IPS-NIHi7 (cell line): ENCODE measurements around the gene TMEM259.

Experiments used
- DNase-seq: peaks from one replicate; pipeline ENCODE4 v3.0.0; 2012; ENCODE audit warnings: mixed read lengths; ENCODE audit errors: extremely low spot score

Gene TMEM259

DNA sequence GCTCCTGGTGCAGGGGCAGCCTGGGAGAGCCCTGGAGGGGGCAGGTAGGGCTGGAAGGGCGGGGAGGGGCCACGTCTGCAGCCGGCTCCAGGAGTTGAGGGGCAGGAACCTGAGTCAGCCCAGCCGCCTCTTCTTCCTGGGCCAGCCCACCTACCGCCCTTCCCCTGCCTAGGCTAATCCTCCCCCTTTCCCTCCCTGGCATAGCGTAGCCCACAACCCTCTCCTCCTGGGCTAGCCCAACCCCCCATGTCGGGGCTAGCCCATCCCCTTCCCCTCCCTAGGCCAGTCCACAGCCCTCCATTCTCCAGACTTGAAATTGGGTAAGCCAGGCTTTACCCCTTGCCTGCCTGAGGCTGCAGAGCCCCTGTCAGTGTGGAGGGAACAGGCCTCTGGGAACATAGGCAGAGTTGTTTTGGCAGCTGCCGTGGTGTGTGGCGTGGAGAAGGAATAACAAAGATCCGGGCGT lies 57.4 kb downstream of the TMEM259 start:
- DNase-seq, result no peak

DNA sequence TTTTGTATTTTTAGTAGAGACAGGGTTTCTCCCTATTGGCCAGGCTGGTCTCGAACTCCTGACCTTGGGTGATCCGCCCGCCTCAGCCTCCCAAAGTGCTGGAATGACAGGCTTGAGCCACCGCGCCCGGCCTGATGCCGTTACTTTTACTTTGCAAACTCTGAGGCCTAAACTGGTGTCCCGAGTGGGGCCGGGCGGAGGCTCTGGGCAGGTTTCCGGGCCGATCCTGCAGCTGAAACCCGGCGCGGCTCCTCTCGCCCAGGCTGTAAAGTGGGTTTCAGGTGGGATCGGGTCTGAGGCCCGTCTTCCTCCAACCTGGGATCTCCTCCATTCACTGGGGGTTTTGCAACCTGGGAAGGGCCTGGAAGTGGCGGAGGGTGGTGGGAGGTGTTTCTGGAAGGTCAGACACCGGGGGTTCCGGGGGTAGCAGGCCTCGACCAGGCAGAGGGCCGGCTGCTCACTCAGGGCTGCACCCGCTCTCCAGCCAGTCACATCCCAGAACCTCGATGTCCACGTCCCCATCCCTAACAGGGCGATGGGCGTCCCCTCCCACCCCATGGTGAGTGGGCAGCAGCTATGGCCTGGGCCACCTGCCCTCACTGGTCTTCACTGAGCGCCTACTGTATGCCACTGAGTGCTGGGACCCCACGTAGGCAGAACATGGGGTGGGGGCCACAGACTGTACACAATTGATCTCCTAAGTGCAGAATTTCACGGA lies 58.1 kb downstream of the TMEM259 start:
- no peak for DNase-seq

DNA sequence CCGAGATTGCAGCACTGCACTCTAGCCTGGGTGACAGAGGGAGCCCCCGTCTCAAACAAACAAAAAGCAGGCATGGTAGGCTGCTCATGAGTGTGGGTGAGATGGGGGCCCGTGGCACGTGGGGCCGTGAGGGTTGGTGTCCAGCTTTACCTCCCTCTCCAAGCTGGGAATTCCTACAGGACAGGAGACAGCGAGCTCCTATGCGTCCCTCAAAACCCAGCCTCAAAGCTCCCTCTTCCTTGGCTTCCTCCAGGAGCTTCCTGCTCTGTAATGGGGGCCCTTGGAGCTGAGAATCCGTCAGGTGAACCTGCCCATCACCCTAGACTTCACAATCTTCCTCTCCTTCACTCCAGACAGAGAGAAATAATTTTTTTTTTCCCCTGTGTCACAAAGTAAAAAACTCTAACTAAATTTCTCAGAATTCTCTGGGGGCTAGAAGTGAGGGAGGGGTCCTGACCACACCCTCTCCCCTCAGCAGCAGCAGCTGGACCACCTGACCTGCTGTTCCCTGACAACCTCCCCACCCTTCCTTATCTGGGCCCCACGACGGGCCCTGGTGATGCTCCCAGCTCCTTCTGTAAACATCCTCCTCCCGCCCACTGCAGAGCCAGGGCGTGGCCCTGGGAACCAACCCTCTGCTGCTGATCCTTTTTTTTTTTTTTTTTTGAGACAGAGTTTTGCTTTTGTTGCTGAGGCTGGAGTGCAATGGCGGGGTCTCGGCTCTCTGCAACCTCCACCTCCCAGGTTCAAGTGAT lies 58.9 kb downstream of the TMEM259 start:
- DNase-seq, result no peak

DNA sequence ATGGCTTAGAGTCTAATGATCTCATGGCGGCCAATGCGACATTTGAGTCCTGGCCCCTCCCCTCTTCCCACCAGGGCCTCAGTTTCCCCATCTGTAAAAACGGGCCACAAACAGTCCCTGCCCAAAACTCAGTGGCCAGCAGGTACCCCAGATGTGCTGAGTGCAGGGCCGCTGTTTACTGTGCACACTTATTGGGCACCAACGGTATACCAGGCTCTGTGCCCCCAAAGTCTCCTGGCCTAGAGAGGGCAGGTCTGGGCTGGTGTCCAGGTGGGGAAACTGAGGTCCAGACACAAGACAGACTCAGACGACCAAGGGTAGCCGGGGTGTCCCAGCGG lies 60.4 kb downstream of the TMEM259 start:
- no peak for DNase-seq

DNA sequence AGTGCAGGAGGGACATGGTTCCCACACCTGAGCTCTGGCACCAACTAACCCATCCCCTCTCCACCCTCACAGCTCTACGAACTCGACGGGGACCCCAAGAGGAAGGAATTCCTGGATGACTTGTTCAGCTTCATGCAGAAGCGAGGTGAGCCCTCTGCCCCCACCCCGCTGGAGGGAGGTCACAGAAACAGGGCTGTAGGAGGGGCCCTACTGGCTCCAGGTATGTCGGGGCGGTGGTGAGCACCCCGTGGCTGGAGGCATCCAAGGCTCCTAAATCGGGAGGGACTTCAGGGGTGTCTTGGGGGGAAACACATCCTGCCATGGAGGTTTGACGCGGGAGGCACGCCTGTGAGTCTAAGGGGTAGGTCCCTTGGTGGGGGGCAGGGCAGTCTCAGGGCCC lies 60.9 kb downstream of the TMEM259 start:
- peak; percentile 67 for DNase-seq
